BLaER1 (cell line): ENCODE measurements around the gene GSTM1.
A peak's percentile ranks its signal among the peaks of the same experiment; 100 is the strongest.

ENCODE experiments used
- H3K27ac ChIP-seq: shearing (Covaris generic); formaldehyde crosslinking; 2 replicates; pipeline ENCODE4 v1.8.1; 2022
- H3K27me3 ChIP-seq: shearing (Covaris generic); formaldehyde crosslinking; 2 replicates; pipeline ENCODE4 v1.8.1; 2022
- H3K36me3 ChIP-seq: shearing (Covaris generic); formaldehyde crosslinking; 2 replicates; pipeline ENCODE4 v1.8.1; 2022
- H3K4me1 ChIP-seq: shearing (Covaris generic); formaldehyde crosslinking; 2 replicates; pipeline ENCODE4 v1.8.1; 2022
- H3K4me2 ChIP-seq: shearing (Covaris generic); formaldehyde crosslinking; 2 replicates; pipeline ENCODE4 v1.8.1; 2022
- H3K4me3 ChIP-seq: shearing (Covaris generic); formaldehyde crosslinking; 2 replicates; pipeline ENCODE4 v1.8.1; 2022
- H3K9ac ChIP-seq: shearing (Covaris generic); formaldehyde crosslinking; 2 replicates; pipeline ENCODE4 v1.8.1; 2022
- H3K9me3 ChIP-seq: shearing (Covaris generic); formaldehyde crosslinking; 2 replicates; pipeline ENCODE4 v1.8.1; 2022
- H4K20me1 ChIP-seq: shearing (Covaris generic); formaldehyde crosslinking; 2 replicates; pipeline ENCODE4 v1.8.1; 2022
- Cebpa-rat ChIP-seq: shearing (Covaris generic); IDR thresholded peaks from 2 replicates; pipeline ENCODE4 v1.8.1; 2022

Gene GSTM1

GRCh38 chr1:109717729-109718128 lies 30.1 kb downstream of the GSTM1 start:
- H3K9me3 ChIP-seq, result no peaks in the 10 kb centered on the region
- no peaks in the 10 kb centered on the region for H3K4me1 ChIP-seq
- peaks cover under 1% of the 10 kb centered on the region; the same call in 1 of the 2 replicates for H3K27me3 ChIP-seq
- TF ChIP-seq Cebpa-rat, result no peak
- H4K20me1 ChIP-seq, result no peaks in the 10 kb centered on the region
- H3K4me3 ChIP-seq, result no peak overlapping the region
- H3K27ac ChIP-seq, result no peak overlapping the region
- H3K4me2 ChIP-seq, result no peak overlapping the region
- H3K9ac ChIP-seq, result no peak overlapping the region
- no peaks in the 10 kb centered on the region for H3K36me3 ChIP-seq

GRCh38 chr1:109718495-109718894 lies 30.9 kb downstream of the GSTM1 start:
- H3K9me3 ChIP-seq, result no peaks in the 10 kb centered on the region
- no peak overlapping the region for H3K9ac ChIP-seq
- H3K4me1 ChIP-seq, result no peaks in the 10 kb centered on the region
- H3K4me2 ChIP-seq, result no peak overlapping the region
- H3K36me3 ChIP-seq, result no peaks in the 10 kb centered on the region
- TF ChIP-seq Cebpa-rat, result no peak
- no peaks in the 10 kb centered on the region for H4K20me1 ChIP-seq
- no peak overlapping the region for H3K27ac ChIP-seq
- H3K27me3 ChIP-seq, result no peaks in the 10 kb centered on the region
- H3K4me3 ChIP-seq, result no peak overlapping the region

DNA sequence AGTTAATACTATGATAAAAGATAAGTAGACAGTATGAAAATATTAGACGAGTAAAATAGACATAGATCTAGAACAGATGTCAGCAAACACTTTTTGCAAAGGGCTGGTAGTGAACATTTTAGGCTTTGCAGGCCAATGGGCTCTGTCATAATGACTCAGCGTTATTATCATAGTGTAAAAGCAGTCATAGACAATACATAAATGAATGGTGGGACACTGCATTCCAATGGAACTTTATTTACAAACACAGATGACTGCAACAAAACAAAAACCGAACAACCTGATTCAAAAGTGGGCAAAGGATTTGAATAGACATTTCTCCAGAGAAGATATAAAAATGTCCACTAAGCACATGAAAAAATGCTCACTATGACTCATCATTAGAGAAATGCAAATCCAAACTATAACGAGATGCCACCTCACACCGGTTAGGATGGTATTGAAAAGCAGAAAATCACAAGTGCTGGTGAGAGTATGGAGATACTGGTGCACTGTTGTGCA lies 31.8 kb downstream of the GSTM1 start:
- H3K27ac ChIP-seq, result no peak overlapping the region
- no peak overlapping the region for H3K4me3 ChIP-seq
- TF ChIP-seq Cebpa-rat, result no peak
- H4K20me1 ChIP-seq, result no peaks in the 10 kb centered on the region
- H3K27me3 ChIP-seq, result no peaks in the 10 kb centered on the region
- no peaks in the 10 kb centered on the region for H3K9me3 ChIP-seq
- no peaks in the 10 kb centered on the region for H3K36me3 ChIP-seq
- no peak overlapping the region for H3K4me2 ChIP-seq
- no peaks in the 10 kb centered on the region for H3K4me1 ChIP-seq
- no peak overlapping the region for H3K9ac ChIP-seq

- Histone ChIP-seq H3K27me3 (no peaks in the 10 kb centered on the region), H3K27ac (no peak overlapping the region), H4K20me1 (no peaks in the 10 kb centered on the region), H3K4me1 (no peaks in the 10 kb centered on the region), H3K36me3 (no peaks in the 10 kb centered on the region), H3K4me2 (no peak overlapping the region), H3K9ac (no peak overlapping the region), H3K4me3 (no peak overlapping the region), H3K9me3 (no peaks in the 10 kb centered on the region)
- TF ChIP-seq Cebpa-rat, result no peak
Observed at GRCh38 chr1:109721042-109721441, 33.4 kb downstream of the GSTM1 start.

GRCh38 chr1:109721971-109722370 lies 34.4 kb downstream of the GSTM1 start:
- Histone ChIP-seq H3K4me1 (0 out of 2 replicates have a peak, but pooled peaks cover 4% of the 10 kb centered on the region), H3K4me3 (no peak overlapping the region), H3K9ac (no peak overlapping the region), H3K4me2 (no peak overlapping the region), H3K27me3 (no peaks in the 10 kb centered on the region), H3K36me3 (no peaks in the 10 kb centered on the region), H4K20me1 (no peaks in the 10 kb centered on the region), H3K27ac (no peak overlapping the region), H3K9me3 (peaks cover 4% of the 10 kb centered on the region; the same call in 1 of the 2 replicates)
- no peak for TF ChIP-seq Cebpa-rat

DNA sequence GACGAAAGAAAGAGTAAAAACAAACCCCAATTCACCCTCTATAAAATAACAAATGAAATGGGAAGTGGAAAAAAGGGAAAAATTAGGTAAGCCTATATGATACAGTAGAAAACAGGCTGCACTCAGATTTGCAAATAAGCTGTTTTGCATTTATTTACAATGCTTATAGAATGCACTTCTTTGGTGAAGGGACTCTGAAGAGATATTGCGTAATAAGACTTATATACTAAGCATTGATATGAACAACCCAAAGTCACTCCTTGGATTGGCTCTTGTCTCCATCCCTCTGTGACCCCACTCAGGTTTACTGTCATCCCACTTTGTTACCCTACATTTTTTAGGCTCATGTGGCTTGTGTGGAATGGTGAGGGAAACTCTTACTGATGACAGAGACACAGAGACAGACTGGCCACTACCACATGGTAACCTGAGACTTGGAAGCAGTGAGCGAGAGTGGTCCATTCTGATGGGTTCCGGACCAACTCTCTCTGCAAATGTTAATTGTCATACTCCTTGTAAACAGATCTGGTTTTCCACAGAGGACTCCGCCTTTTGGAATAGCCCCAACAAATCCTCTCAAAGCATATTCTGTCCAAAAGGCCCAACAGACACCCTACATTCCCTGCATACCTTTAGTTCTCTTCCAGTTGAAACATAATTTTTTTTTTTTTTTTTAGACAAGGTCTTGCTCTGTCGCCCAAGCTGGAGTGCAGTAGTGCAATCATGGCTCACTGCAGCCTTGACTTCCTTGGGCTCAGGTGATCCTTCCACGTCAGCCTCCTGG lies 35.5 kb downstream of the GSTM1 start:
- peaks cover 9% of the 10 kb centered on the region; the same call in 1 of the 2 replicates for H3K9me3 ChIP-seq
- H4K20me1 ChIP-seq, result no peaks in the 10 kb centered on the region
- H3K9ac ChIP-seq, result no peak overlapping the region
- no peak overlapping the region for H3K27ac ChIP-seq
- no peak overlapping the region for H3K4me3 ChIP-seq
- H3K27me3 ChIP-seq, result no peaks in the 10 kb centered on the region
- TF ChIP-seq Cebpa-rat, result peak; percentile 60; the same call in 1 of the 2 replicates
- H3K36me3 ChIP-seq, result no peaks in the 10 kb centered on the region
- H3K4me2 ChIP-seq, result no peak overlapping the region
- H3K4me1 ChIP-seq, result 0 out of 2 replicates have a peak, but pooled peaks cover 5% of the 10 kb centered on the region

GRCh38 chr1:109724933-109725332 lies 37.3 kb downstream of the GSTM1 start:
- no peaks in the 10 kb centered on the region for H3K36me3 ChIP-seq
- H3K9ac ChIP-seq, result no peak overlapping the region
- H3K4me3 ChIP-seq, result no peak overlapping the region
- H3K4me2 ChIP-seq, result no peak overlapping the region
- peaks cover 9% of the 10 kb centered on the region; the same call in 1 of the 2 replicates for H3K9me3 ChIP-seq
- H3K27me3 ChIP-seq, result no peaks in the 10 kb centered on the region
- H3K4me1 ChIP-seq, result 0 out of 2 replicates have a peak, but pooled peaks cover 5% of the 10 kb centered on the region
- H3K27ac ChIP-seq, result no peak overlapping the region
- no peak for TF ChIP-seq Cebpa-rat
- no peaks in the 10 kb centered on the region for H4K20me1 ChIP-seq

- Histone ChIP-seq H3K9me3 (peaks cover 9% of the 10 kb centered on the region; the same call in 1 of the 2 replicates), H3K36me3 (no peaks in the 10 kb centered on the region), H3K27ac (no peak overlapping the region), H3K4me3 (no peak overlapping the region), H3K4me2 (no peak overlapping the region), H3K27me3 (no peaks in the 10 kb centered on the region), H4K20me1 (no peaks in the 10 kb centered on the region), H3K9ac (no peak overlapping the region), H3K4me1 (0 out of 2 replicates have a peak, but pooled peaks cover 5% of the 10 kb centered on the region)
- no peak for TF ChIP-seq Cebpa-rat
Observed at GRCh38 chr1:109725510-109725909, 37.9 kb downstream of the GSTM1 start.

GRCh38 chr1:109726007-109726406 lies 38.4 kb downstream of the GSTM1 start:
- no peak for TF ChIP-seq Cebpa-rat
- H3K4me1 ChIP-seq, result 0 out of 2 replicates have a peak, but pooled peaks cover 5% of the 10 kb centered on the region
- no peak overlapping the region for H3K4me3 ChIP-seq
- H3K4me2 ChIP-seq, result no peak overlapping the region
- no peak overlapping the region for H3K27ac ChIP-seq
- H3K9me3 ChIP-seq, result peaks cover 9% of the 10 kb centered on the region; the same call in 1 of the 2 replicates
- no peaks in the 10 kb centered on the region for H4K20me1 ChIP-seq
- no peaks in the 10 kb centered on the region for H3K27me3 ChIP-seq
- no peaks in the 10 kb centered on the region for H3K36me3 ChIP-seq
- H3K9ac ChIP-seq, result no peak overlapping the region

DNA sequence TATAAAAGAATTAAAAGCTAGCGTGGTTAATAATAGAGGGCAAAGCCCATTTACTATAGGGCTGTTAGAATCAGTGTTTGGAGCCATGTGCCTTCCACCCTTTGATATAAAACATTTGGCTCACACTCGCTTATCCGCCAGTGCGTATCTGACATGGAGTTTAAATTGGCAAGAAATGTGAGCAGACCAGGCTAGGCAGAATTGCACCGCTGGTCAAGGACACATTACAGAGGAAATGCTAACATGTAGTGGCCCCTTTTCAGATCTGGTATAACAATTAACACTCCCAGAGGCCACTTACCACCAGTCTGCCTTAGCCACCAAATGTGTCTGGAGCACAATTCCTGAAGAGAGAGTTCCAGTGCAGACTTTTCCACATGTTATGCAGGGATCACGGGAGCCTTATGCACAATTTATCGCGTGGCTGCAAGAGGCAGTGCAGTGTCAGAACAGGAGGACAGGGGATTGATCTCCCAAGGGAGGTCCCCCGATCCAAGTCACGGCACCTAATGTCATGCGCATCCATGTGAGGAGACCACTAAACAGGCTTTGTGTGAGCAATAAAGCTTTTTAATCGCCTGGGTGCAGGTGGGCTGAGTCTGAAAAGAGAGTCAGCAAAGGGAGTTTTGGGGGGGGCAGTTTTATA lies 39.2 kb downstream of the GSTM1 start:
- no peak overlapping the region for H3K9ac ChIP-seq
- H3K27me3 ChIP-seq, result no peaks in the 10 kb centered on the region
- peaks cover 9% of the 10 kb centered on the region; the same call in 1 of the 2 replicates for H3K9me3 ChIP-seq
- 0 out of 2 replicates have a peak overlapping the region, but pooled peaks have one; percentile 4 for H3K4me2 ChIP-seq
- H3K4me1 ChIP-seq, result 0 out of 2 replicates have a peak, but pooled peaks cover 5% of the 10 kb centered on the region
- no peaks in the 10 kb centered on the region for H4K20me1 ChIP-seq
- H3K27ac ChIP-seq, result no peak overlapping the region
- no peaks in the 10 kb centered on the region for H3K36me3 ChIP-seq
- H3K4me3 ChIP-seq, result no peak overlapping the region
- no peak for TF ChIP-seq Cebpa-rat
